Activated CD8-positive, alpha-beta T cell treated with anti-CD3 and anti-CD28 coated beads, Interleukin-2, amount 10 ng/mL, durations not matched to agents 7 days and 5 days (primary cell): ENCODE measurements around the gene PGM5. TPM values are rescaled to one million over a fixed set of nuclear protein-coding genes. Genes with fewer than 3 reads are reported as not detected.

Source experiments
- ATAC-seq: fragments of 150-1000 bp; cut with Tn5 transposase; one replicate; pipeline ENCODE4 v1.10.0; 2021; ENCODE audit warnings: moderate library complexity
- CTCF ChIA-PET: fragments of 350-600 bp; sonication (Branson Sonifier 250); formaldehyde crosslinking; loops from one replicate; lab custom pipeline; 2021; ENCODE audit warnings: antibody characterized with exemption; lab: Charles Lee
- POLR2A ChIA-PET: fragments of 350-600 bp; sonication (Branson Sonifier 250); formaldehyde crosslinking; loops from one replicate; lab custom pipeline; 2021; ENCODE audit warnings: antibody characterized with exemption; lab: Charles Lee
- DNase-seq: peaks from one replicate; pipeline ENCODE4 v3.0.0-alpha.2; 2020
- H3K27ac Mint-ChIP-seq: one replicate; pipeline ENCODE4 v1.8.0; 2021; ENCODE audit warnings: mild to moderate bottlenecking, mixed read lengths
- H3K27me3 Mint-ChIP-seq: one replicate; pipeline ENCODE4 v1.8.0; 2021; ENCODE audit warnings: low read depth, mixed read lengths
- H3K36me3 Mint-ChIP-seq: one replicate; pipeline ENCODE4 v1.8.0; 2021; ENCODE audit warnings: low read depth, mixed read lengths
- H3K4me1 Mint-ChIP-seq: one replicate; pipeline ENCODE4 v1.8.0; 2021; ENCODE audit warnings: low read depth, mixed read lengths
- H3K4me3 Mint-ChIP-seq: one replicate; pipeline ENCODE4 v1.8.0; 2021; ENCODE audit warnings: mild to moderate bottlenecking, mixed read lengths
- H3K9me3 Mint-ChIP-seq: one replicate; pipeline ENCODE4 v1.8.0; 2022; ENCODE audit warnings: mixed read lengths; ENCODE audit not compliant: insufficient read depth
- total RNA-seq, 2 experiments: library from RNA; stranded (reverse); gene quantifications; one replicate each; pipeline ENCODE4 v1.2.3, GENCODE V29; 2021

Gene PGM5
- total RNA-seq, 2 experiments from 2014 or later: not detected

GRCh38 chr9:68418259-68418845 lies 61.9 kb downstream of the PGM5 start:
- Mint-ChIP-seq H3K36me3 (no peaks in the 10 kb centered on the region), H3K27ac (no peak overlapping the region), H3K27me3 (no peaks in the 10 kb centered on the region), H3K9me3 (no peaks in the 10 kb centered on the region), H3K4me3 (no peak overlapping the region), H3K4me1 (no peaks in the 10 kb centered on the region)
- DNase-seq: no peak
- POLR2A ChIA-PET: no interaction called here
- CTCF ChIA-PET: interaction anchor here (1.0 kb wide), 1 partner anchor 775 kb away, joined by 3 read pairs; no protein-coding TSS in a partner anchor
- ATAC-seq: no peak

GRCh38 chr9:68419901-68420300 lies 63.5 kb downstream of the PGM5 start:
- Mint-ChIP-seq H3K9me3 (no peaks in the 10 kb centered on the region), H3K4me1 (no peaks in the 10 kb centered on the region), H3K36me3 (no peaks in the 10 kb centered on the region), H3K27ac (no peak overlapping the region), H3K27me3 (no peaks in the 10 kb centered on the region), H3K4me3 (no peak overlapping the region)
- CTCF ChIA-PET: no interaction called here
- ATAC-seq (no peak), DNase-seq (no peak)
- POLR2A ChIA-PET: no interaction called here

GRCh38 chr9:68426755-68427154 lies 70.3 kb downstream of the PGM5 start:
- ChIA-PET POLR2A (no interaction called here), CTCF (no interaction called here)
- H3K9me3 Mint-ChIP-seq: no peaks in the 10 kb centered on the region
- H3K4me1 Mint-ChIP-seq: no peaks in the 10 kb centered on the region
- no peaks in the 10 kb centered on the region for H3K36me3 Mint-ChIP-seq
- H3K27ac Mint-ChIP-seq: no peak overlapping the region
- ATAC-seq (no peak), DNase-seq (no peak)
- H3K4me3 Mint-ChIP-seq: no peak overlapping the region
- peaks cover 3% of the 10 kb centered on the region for H3K27me3 Mint-ChIP-seq

GRCh38 chr9:68427216-68427977 lies 71.0 kb downstream of the PGM5 start:
- H3K4me1 Mint-ChIP-seq: no peaks in the 10 kb centered on the region
- peaks cover 3% of the 10 kb centered on the region for H3K27me3 Mint-ChIP-seq
- ATAC-seq: no peak
- H3K9me3 Mint-ChIP-seq: no peaks in the 10 kb centered on the region
- ChIA-PET POLR2A (no interaction called here), CTCF (no interaction called here)
- H3K36me3 Mint-ChIP-seq: no peaks in the 10 kb centered on the region
- DNase-seq: no peak
- no peak overlapping the region for H3K4me3 Mint-ChIP-seq
- no peak overlapping the region for H3K27ac Mint-ChIP-seq

- ChIA-PET CTCF (no interaction called here), POLR2A (no interaction called here)
- no peak for ATAC-seq
- Mint-ChIP-seq H3K4me1 (no peaks in the 10 kb centered on the region), H3K27ac (no peak overlapping the region), H3K27me3 (peaks cover 3% of the 10 kb centered on the region), H3K36me3 (no peaks in the 10 kb centered on the region), H3K9me3 (no peaks in the 10 kb centered on the region), H3K4me3 (no peak overlapping the region)
- DNase-seq: no peak
These were observed 72.1 kb downstream of the PGM5 start for GRCh38 chr9:68428481-68428880.

- Mint-ChIP-seq H3K4me3 (no peak overlapping the region), H3K36me3 (no peaks in the 10 kb centered on the region), H3K27me3 (peaks cover 3% of the 10 kb centered on the region), H3K4me1 (no peaks in the 10 kb centered on the region), H3K27ac (no peak overlapping the region), H3K9me3 (no peaks in the 10 kb centered on the region)
- ChIA-PET CTCF (no interaction called here), POLR2A (no interaction called here)
- ATAC-seq (no peak), DNase-seq (no peak)
These were observed 73.2 kb downstream of the PGM5 start for GRCh38 chr9:68429631-68430030.

GRCh38 chr9:68431307-68431706 lies 74.9 kb downstream of the PGM5 start:
- Mint-ChIP-seq H3K4me3 (no peak overlapping the region), H3K4me1 (no peaks in the 10 kb centered on the region), H3K36me3 (no peaks in the 10 kb centered on the region), H3K27me3 (no peaks in the 10 kb centered on the region), H3K9me3 (no peaks in the 10 kb centered on the region), H3K27ac (no peak overlapping the region)
- ATAC-seq (no peak), DNase-seq (no peak)
- ChIA-PET CTCF (no interaction called here), POLR2A (no interaction called here)

GRCh38 chr9:68433531-68434110 lies 77.2 kb downstream of the PGM5 start:
- Mint-ChIP-seq H3K4me1 (no peaks in the 10 kb centered on the region), H3K4me3 (no peak overlapping the region), H3K36me3 (no peaks in the 10 kb centered on the region), H3K9me3 (no peaks in the 10 kb centered on the region), H3K27me3 (no peaks in the 10 kb centered on the region), H3K27ac (no peak overlapping the region)
- DNase-seq (no peak), ATAC-seq (no peak)
- ChIA-PET POLR2A (no interaction called here), CTCF (no interaction called here)

- Mint-ChIP-seq H3K27me3 (peaks cover 2% of the 10 kb centered on the region), H3K27ac (no peak overlapping the region), H3K4me3 (no peak overlapping the region), H3K36me3 (no peaks in the 10 kb centered on the region), H3K9me3 (no peaks in the 10 kb centered on the region), H3K4me1 (no peaks in the 10 kb centered on the region)
- POLR2A ChIA-PET: no interaction called here
- DNase-seq (no peak), ATAC-seq (no peak)
- CTCF ChIA-PET: no interaction called here
These were observed 81.4 kb downstream of the PGM5 start for GRCh38 chr9:68437785-68438184.

- Mint-ChIP-seq H3K27me3 (peaks cover 2% of the 10 kb centered on the region), H3K4me3 (no peak overlapping the region), H3K9me3 (no peaks in the 10 kb centered on the region), H3K27ac (no peak overlapping the region), H3K36me3 (no peaks in the 10 kb centered on the region), H3K4me1 (no peaks in the 10 kb centered on the region)
- ATAC-seq (no peak), DNase-seq (no peak)
- CTCF ChIA-PET: no interaction called here
- POLR2A ChIA-PET: no interaction called here
These were observed 87.2 kb downstream of the PGM5 start for GRCh38 chr9:68443624-68444023.

- Mint-ChIP-seq H3K27ac (no peak overlapping the region), H3K4me1 (no peaks in the 10 kb centered on the region), H3K36me3 (no peaks in the 10 kb centered on the region), H3K4me3 (no peak overlapping the region), H3K9me3 (no peaks in the 10 kb centered on the region), H3K27me3 (no peaks in the 10 kb centered on the region)
- ChIA-PET CTCF (no interaction called here), POLR2A (no interaction called here)
- ATAC-seq (no peak), DNase-seq (no peak)
These were observed 90.4 kb downstream of the PGM5 start for GRCh38 chr9:68446836-68447235.

- Mint-ChIP-seq H3K27me3 (no peaks in the 10 kb centered on the region), H3K4me1 (no peaks in the 10 kb centered on the region), H3K36me3 (no peaks in the 10 kb centered on the region), H3K9me3 (no peaks in the 10 kb centered on the region), H3K4me3 (no peak overlapping the region), H3K27ac (no peak overlapping the region)
- POLR2A ChIA-PET: no interaction called here
- DNase-seq (no peak), ATAC-seq (no peak)
- CTCF ChIA-PET: no interaction called here
These were observed 91.2 kb downstream of the PGM5 start for GRCh38 chr9:68447611-68448010.
